ENCODE data around the gene ZFYVE28.
"Not testable (repeated sequence)": the region's sequence is repeated elsewhere in the genome, so short reads cannot be mapped to it uniquely, and the experiment has no call there.

ZFYVE28 gene

DNA sequence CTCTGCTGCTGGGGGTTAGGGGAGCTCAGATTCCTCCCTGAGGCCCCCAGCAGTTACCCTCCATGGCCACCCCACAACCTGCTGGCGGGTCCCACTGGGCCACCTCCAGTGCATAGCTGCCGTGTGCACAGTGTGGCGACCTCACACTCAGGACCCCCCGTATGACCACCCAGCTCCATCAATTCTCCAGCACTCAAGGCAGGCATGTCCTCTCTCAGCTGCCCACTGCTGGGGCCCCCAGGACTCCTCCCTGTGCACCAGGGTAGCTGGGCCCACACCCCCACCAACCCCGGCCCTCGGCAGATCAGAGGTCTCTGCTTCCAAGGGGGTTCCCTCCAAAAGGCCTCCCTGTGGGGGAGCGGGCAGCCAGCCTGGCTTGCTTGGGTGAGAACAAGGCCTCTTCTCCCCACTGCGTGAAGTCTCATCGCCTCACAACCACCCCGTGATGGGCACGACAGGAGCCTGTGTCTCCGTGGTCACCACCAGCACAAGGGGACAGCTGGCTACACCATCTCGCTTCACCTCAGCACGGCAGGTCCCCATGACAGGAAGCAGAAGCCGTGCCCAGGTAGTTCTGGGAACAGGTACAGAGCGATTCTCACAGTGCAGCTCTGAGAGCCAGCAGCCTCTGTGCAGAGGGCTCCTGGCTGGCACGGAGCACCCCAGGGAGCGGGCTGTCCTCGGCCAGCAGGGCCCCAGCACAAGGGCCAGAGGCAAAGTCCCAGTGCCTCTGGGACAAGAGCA lies 171.9 kb downstream of the ZFYVE28 start:
- no peak for DNase-seq (ENCODE audit: low read depth)

DNA sequence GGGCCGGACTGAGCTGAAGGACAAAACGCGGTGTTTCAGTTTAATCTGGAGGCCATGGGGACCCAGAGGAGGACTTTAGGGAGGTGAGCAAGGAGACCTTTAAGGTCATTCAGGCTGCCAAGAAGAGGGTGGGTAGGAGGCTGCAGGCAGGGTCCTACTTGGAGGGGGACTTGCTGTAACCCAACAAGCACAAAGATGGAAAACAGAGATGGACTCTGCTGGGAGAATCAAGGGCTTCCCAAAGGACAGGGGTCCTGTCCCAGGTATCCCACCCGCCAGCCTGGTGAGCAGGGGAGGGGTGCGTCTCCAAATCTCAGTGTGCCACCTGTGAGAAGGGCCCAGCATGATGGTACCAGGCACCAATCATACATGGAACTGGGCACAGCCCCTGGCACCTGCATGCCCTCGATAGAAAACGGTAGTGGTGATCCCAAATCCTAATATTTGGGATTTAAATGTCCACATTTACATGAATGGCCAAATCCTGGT lies 172.6 kb downstream of the ZFYVE28 start:
- no peak for DNase-seq (ENCODE audit: low read depth)

DNA sequence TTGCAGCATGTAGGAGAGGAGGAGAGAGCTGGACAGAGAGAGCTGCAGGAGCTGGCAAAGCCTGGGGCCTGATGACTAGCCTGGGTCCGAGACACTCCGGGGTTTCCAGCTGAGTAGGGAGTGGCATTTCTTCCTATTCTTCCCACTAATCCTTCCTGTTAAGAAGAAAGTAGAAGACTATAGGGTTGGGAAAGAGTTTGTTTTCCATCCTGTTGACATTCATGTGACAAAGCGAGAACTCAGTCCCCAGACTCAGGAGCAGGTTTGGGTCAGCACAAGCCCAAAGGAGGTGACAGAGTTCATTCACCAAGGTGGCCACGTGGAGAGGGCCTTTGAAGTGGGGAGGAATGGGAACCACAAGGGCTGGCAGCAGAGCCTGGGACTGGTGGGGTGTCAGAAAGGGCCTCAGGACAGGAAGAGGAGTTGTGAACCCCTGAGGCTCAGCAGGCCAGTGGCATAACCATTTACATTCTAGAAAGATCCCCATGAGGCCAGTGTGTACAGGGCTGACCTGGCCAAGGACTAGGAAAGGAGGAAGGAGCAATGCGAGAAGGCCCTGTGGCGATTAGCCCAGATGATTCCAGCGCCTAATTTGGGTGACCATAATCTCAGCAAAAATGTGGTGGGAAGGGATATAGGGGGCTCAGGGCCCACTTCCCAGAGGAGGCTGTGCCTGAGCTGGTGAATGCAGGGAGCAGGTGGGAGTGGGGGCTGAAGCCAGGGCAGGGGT lies 173.2 kb downstream of the ZFYVE28 start:
- no peak for DNase-seq (ENCODE audit: low read depth)

DNA sequence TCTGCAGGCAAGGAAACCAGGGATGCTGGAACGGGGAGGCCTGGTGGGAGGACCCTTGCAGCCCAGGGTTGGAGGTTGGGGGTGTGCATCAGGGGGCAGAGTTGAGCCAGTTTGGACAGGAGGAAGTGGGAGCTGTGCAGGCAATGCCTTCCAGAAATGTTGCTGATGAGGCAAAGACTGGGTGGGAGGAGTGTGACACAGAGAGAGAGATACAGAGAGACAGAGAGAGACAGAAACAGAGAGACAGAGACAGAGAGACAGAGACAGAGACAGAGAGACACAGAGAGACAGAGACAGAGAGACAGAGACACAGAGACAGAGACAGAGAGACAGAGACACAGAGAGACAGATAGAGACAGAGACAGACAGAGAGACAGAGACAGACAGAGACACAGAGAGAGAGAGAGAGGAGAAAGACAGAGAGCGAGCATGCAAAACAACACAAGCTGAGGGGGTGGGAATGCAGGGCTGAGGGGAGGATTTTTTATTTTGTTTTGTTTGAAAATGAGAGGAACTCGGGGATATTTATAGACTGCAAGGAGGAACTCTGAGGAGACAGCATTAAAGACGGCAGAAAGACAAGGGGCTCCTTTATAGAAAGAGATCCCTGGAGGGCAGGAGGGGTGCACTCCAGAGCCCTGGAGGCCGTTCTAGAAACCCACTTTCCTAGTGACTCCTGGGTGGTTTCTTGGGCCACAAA lies 174.6 kb downstream of the ZFYVE28 start:
- DNase-seq (ENCODE audit: low read depth) = no peak

DNA sequence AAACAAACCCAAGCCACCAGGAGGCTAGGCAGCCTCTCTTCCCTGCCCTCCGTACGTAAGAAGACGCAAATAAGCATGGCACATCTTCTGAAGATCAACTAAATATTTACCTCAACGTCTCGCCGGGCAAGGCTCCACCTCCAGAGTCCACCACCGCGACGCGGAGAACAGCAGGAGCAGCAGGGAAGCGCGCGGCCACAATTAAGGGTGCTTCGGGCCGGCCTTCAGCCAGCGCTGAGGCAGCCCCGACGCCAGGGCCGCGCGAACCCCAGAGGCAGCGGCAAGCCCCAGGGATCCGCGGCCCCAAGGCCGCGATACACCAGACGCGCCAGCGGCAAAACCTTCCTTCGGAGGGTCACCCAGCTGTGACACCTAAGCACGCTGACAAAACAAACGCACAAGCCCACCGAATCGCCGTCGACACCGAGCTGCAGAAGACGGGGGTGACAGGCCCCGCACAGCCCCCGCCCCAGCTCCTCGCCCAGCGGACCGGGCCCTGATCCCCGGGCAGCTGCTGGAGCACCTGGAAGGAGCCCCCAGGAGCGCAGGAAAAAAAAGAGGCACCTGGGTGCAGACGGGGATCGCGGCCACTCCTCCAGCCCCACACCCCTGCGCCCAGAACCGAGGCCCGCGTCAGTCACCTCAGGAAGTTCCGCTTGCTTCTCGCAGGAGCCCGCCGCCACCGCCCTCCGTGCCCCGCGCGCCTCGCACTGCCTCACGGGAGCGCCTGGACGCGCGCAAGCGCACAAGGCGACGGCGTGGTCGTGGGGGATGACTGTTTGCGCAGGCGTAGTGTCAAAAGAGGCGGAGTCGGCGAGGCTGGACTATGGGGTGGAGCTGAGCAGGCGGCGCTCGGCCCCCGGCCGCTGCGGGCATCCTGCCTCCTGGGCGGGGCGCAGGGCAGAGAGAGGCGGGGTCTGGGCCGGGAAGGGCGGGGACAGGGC lies 176.8 kb downstream of the ZFYVE28 start, which contains the start of the genes HAUS3 and POLN:
HAUS3 (minus strand) TSS at position 712 of the 944 bp plus-strand sequence. CDS start 1,175 bp downstream, outside the sequence.
POLN (minus strand) TSS at position 712 of the 944 bp plus-strand sequence. CDS start 12,890 bp downstream, outside the sequence.
- DNase-seq (ENCODE audit: low read depth) = peak; percentile 99

DNA sequence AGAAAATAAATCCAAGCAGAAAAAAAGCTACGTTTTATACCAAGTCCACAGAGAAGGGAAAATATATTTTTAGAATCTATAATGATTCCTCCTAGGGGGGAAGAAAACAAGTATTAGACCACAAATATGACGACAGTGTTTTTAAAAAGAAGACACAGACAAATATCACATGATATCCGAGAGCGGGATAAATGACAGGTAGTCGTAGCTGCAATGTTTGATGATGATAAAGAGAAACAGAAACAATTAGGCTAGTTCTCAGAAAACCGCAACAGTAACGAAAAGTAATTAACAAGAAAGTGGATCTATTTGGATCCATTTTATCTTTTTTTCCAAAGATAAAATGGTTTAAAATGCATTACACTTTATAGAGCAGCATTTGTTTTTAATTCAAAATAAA lies 177.4 kb downstream of the ZFYVE28 start:
- no peak for DNase-seq (ENCODE audit: low read depth)

DNA sequence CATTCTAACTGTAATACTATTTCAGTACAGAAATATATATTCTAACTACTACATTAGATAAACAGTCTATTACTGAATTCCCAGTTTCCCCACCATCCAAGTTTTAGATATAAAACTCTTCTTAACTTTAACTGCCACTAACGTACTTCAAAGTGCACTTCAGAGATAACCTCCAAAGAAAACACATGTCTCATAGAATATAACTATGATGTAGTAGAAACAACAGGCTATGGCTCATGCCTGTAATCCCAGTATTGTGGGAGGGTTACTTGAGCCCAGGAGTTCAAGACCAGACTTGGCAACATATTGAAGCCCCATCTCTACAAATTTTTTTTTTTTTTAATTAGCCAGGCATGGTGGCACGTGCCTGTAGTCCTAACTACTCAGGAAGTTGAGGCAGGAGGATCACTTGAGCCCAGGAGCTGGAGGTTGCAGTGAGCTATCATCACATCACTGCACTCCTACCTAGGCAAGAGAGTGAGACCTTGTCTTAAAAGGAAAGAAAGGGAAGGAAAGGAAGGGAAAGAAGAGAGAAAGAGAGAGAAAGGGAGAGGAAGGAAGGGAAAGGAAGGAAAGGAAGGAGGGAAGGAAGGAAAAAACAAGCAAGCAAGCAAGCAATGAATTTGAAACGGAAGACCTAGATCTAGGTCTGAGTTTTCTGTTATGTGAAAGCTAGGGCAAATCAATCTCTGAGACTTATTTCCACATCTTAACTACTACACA lies 181.3 kb downstream of the ZFYVE28 start:
- no peak for DNase-seq (ENCODE audit: low read depth)

DNA sequence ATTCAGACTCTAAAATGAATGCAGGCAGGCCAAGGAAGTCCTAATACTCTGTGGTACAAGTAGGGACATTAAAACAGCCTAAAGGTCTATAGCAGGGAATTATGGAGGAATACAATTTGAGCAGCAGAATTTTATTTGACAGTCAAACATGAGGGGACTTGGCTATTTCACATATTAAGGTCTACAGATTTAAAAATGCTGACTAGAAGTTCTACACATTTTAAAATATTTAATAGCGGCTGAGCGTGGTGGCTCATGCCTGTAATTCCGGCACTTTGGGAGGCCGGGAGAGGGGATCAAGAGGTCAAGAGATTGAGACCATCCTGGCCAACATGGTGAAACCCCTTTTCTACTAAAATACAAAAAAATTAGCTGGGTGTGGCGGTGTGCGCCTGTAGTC lies 187.4 kb downstream of the ZFYVE28 start:
- DNase-seq (ENCODE audit: low read depth) = no peak

DNA sequence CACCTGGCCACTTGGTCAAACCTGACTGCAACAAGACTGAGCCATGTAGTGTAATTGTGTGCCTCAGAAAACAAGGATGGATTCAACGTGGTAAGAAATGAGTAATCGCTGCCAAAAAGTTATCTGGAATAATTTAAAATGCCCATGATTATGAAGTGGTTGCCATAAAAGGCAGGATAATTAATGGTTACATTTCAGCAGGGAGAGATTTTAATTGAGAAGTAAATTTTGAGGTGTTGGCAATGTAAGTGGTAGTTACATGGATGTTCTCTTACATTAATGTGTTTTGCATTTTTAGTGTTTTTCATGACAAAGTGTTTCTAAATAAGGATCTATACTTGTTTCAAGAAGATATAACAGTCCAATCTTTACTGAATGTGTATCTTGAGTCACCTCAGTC lies 192.2 kb downstream of the ZFYVE28 start:
- no peak for DNase-seq (ENCODE audit: low read depth)

DNA sequence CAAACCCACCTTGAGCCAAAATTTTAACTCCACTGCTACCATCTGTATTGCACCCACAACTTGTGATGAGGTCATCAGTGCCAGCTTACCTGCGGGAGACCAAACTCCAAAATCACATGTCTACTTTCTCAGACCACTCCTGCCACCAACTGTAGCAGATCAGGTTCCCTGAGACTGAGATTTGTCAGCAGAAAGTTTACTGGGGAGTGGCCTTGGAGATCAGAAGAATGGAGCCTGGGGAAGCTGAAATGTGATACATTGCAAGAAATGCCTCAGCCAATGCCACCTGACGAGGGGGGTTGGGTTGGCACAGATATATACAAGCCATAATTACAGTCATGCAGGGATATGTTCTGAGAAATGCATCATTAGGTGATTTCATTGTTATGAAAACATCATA lies 195.6 kb downstream of the ZFYVE28 start:
- DNase-seq (ENCODE audit: low read depth) = no peak

DNA sequence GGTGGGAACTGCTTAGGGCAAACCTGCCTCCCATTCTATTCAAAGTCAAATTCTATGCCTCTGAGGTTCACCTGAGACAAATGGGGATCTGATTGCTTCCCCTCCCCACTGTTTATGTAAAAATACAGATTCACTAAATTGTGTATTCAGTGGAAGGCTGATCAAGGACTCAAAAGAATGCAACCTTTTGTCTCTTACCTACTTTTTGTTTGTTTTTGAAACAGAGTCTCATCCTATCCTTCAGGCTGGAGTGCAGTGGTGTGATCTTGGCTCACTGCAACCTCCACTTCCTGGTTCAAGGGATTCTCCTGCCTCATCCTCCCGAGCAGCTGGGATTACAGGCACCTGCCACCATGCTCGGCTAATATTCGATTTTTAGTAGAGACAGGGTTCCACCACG lies 197.1 kb downstream of the ZFYVE28 start:
- not testable (repeated sequence) for DNase-seq (ENCODE audit: low read depth)

DNA sequence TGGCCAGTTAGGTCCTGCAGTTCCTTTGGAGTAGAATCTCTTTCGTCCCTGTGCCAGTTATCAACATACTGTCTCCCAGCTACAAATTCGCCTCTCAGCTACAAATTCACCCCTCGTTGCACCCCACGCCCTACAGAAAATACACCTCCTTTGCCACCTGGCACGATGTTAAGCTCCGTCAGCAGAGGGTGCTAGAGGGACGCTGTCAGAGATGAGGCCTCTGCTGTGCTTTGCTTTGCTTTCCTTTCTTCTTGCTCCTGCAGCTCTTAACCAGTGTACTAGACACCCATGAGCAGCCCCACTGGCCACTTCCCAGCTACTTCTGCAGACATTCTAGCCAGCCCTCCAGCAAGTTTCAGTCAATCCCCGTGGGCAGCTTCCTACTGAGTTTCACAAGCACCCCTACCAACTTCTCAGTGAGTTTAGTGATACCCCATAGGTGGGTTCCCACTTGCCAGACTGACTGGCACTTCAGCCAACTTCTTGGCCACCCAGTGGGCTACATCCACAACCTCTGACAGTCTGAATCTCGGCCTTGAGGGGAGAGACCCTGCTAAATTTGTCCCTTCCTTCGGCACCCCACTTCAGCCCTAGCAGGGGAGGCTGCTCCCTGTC lies 198.3 kb downstream of the ZFYVE28 start:
- DNase-seq (ENCODE audit: low read depth) = peak; percentile 78
